Neural cell (in vitro differentiated cells): Measurements from ENCODE around the gene USP2. TPM values are rescaled to one million over a fixed set of nuclear protein-coding genes. Genes with fewer than 3 reads are reported as not detected.
"Not testable (repeated sequence)": the region's sequence is repeated elsewhere in the genome, so short reads cannot be mapped to it uniquely, and the experiment has no call there.

Experiments used
- H2AFZ ChIP-seq: fragments of 200-600, 300-800 bp; sonication (generic), shearing (Covaris generic); 2 replicates; pipeline ENCODE4 v1.6.0; 2014; ENCODE audit warnings: low read depth, mild to moderate bottlenecking, antibody characterized with exemption, low read length, moderate library complexity
- H3F3A ChIP-seq: fragments of 200-600 bp; shearing (Covaris generic); 2 replicates; pipeline ENCODE4 v1.6.1; 2016; ENCODE audit warnings: mild to moderate bottlenecking, moderate library complexity, mixed read lengths, antibody characterized with exemption, low read length; ENCODE audit not compliant: insufficient read depth, poor library complexity, severe bottlenecking
- H3K27ac ChIP-seq: fragments of 200-600, 300-800 bp; sonication (generic), shearing (Covaris generic); 2 replicates; pipeline ENCODE4 v1.5.1; 2014; ENCODE audit warnings: mild to moderate bottlenecking, low read length, moderate library complexity
- H3K27me3 ChIP-seq: fragments of 300-800, 200-600 bp; sonication (generic), shearing (Covaris generic); 2 replicates; pipeline ENCODE4 v1.6.0; 2014; ENCODE audit warnings: mild to moderate bottlenecking, low read depth, low read length, moderate library complexity; ENCODE audit not compliant: insufficient read depth
- H3K36me3 ChIP-seq: fragments of 300-800, 200-600 bp; sonication (generic), shearing (Covaris generic); 2 replicates; pipeline ENCODE4 v1.5.1; 2014; ENCODE audit warnings: mild to moderate bottlenecking, antibody characterized with exemption, low read length, moderate library complexity; ENCODE audit not compliant: insufficient read depth
- H3K4me2 ChIP-seq: fragments of 300-800, 200-600 bp; sonication (generic), shearing (Covaris generic); 2 replicates; pipeline ENCODE4 v1.6.0; 2014; ENCODE audit warnings: mild to moderate bottlenecking, low read length
- H3K4me3 ChIP-seq: fragments of 300-800, 200-600 bp; sonication (generic), shearing (Covaris generic); 2 replicates; pipeline ENCODE4 v1.5.1; 2014; ENCODE audit warnings: mild to moderate bottlenecking, low read length, moderate library complexity
- H3K79me2 ChIP-seq: fragments of 200-600 bp; shearing (Covaris generic); replicated peaks from 2 replicates; pipeline ENCODE4 v1.6.0; 2014; ENCODE audit warnings: mild to moderate bottlenecking, low read length, moderate library complexity; ENCODE audit not compliant: insufficient read depth
- H3K9ac ChIP-seq: fragments of 300-800, 200-600 bp; sonication (generic), shearing (Covaris generic); 2 replicates; pipeline ENCODE4 v1.6.1; 2016; ENCODE audit warnings: mild to moderate bottlenecking, low read length, mixed read lengths
- H3K9me2 ChIP-seq: fragments of 200-600 bp; shearing (Covaris generic); 2 replicates; pipeline ENCODE4 v1.6.1; 2016; ENCODE audit warnings: mild to moderate bottlenecking, low read length, mixed read lengths; ENCODE audit not compliant: insufficient read depth
- H3K9me3 ChIP-seq: fragments of 200-600, 300-800 bp; sonication (generic), shearing (Covaris generic); 2 replicates; pipeline ENCODE4 v1.6.1; 2016; ENCODE audit warnings: mild to moderate bottlenecking, mixed run types, low read length, moderate library complexity, mixed read lengths
- H4K20me1 ChIP-seq: fragments of 200-600 bp; shearing (Covaris generic); 2 replicates; pipeline ENCODE4 v1.6.1; 2016; ENCODE audit warnings: mild to moderate bottlenecking, mixed run types; ENCODE audit not compliant: insufficient read depth
- CTCF ChIP-seq: fragments of 450-650 bp; IDR thresholded peaks from 2 replicates; pipeline ENCODE4 v1.5.1; 2014; ENCODE audit warnings: antibody characterized with exemption, mild to moderate bottlenecking, moderate library complexity; ENCODE audit not compliant: poor library complexity, severe bottlenecking
- EP300 ChIP-seq: fragments of 450-650 bp; conservative IDR thresholded peaks from 2 replicates; pipeline ENCODE4 v1.6.1; 2014; ENCODE audit warnings: antibody characterized with exemption, mild to moderate bottlenecking, moderate library complexity; ENCODE audit not compliant: poor library complexity, severe bottlenecking
- EZH2 ChIP-seq: fragments of 200-600, 300-800 bp; shearing (Covaris generic), sonication (generic); IDR thresholded peaks from 2 replicates; pipeline ENCODE4 v1.6.1; 2014; ENCODE audit warnings: antibody characterized with exemption, low read length, borderline replicate concordance, mild to moderate bottlenecking; ENCODE audit not compliant: insufficient read depth, poor library complexity, severe bottlenecking
- MXI1 ChIP-seq: fragments of 450-650 bp; conservative IDR thresholded peaks from 2 replicates; pipeline ENCODE4 v1.6.1; 2014; ENCODE audit warnings: antibody characterized with exemption, mild to moderate bottlenecking; ENCODE audit not compliant: poor library complexity, severe bottlenecking
- POLR2AphosphoS5 ChIP-seq: IDR thresholded peaks from 2 replicates; pipeline ENCODE4 v1.6.1; 2012
- RAD21 ChIP-seq: fragments of 450-650 bp; conservative IDR thresholded peaks from 2 replicates; pipeline ENCODE4 v1.6.1; 2014; ENCODE audit warnings: antibody characterized with exemption, mild to moderate bottlenecking, moderate library complexity
- SMC3 ChIP-seq: fragments of 450-650 bp; conservative IDR thresholded peaks from 2 replicates; pipeline ENCODE4 v1.6.1; 2014; ENCODE audit warnings: antibody characterized with exemption, mild to moderate bottlenecking, moderate library complexity; ENCODE audit not compliant: poor library complexity
- TAF1 ChIP-seq: IDR thresholded peaks from 2 replicates; pipeline ENCODE4 v1.6.1; 2012; ENCODE audit warnings: low read depth
- polyA plus RNA-seq: library from polyadenylated mRNA; depleted of rRNA; stranded (reverse); fragments of >200 nt; gene quantifications from 2 replicates; pipeline ENCODE4 v1.2.3, GENCODE V29; 2014
- TF ChIP-seq, protein P1 (sequence below): IDR thresholded peaks from 2 replicates; pipeline ENCODE4 v1.6.1; 2012; ENCODE audit warnings: borderline replicate concordance

Gene USP2
- polyA plus RNA-seq, 1 donor from 2014 or later = 0.59 TPM

- Histone ChIP-seq H3K27ac (no peak overlapping the region), H3K9ac (no peak overlapping the region), H3F3A (no peaks in the 10 kb centered on the region), H3K9me3 (no peaks in the 10 kb centered on the region), H3K4me3 (no peak overlapping the region), H3K36me3 (no peaks in the 10 kb centered on the region), H3K27me3 (no peaks in the 10 kb centered on the region), H3K79me2 (no peaks in the 10 kb centered on the region), H4K20me1 (no peaks in the 10 kb centered on the region), H3K9me2 (no peaks in the 10 kb centered on the region), H2AFZ (no peak overlapping the region), H3K4me2 (no peak overlapping the region)
- no peak for TF ChIP-seq MXI1
- no peak for TF ChIP-seq CTCF
- TF ChIP-seq, protein P1, sequence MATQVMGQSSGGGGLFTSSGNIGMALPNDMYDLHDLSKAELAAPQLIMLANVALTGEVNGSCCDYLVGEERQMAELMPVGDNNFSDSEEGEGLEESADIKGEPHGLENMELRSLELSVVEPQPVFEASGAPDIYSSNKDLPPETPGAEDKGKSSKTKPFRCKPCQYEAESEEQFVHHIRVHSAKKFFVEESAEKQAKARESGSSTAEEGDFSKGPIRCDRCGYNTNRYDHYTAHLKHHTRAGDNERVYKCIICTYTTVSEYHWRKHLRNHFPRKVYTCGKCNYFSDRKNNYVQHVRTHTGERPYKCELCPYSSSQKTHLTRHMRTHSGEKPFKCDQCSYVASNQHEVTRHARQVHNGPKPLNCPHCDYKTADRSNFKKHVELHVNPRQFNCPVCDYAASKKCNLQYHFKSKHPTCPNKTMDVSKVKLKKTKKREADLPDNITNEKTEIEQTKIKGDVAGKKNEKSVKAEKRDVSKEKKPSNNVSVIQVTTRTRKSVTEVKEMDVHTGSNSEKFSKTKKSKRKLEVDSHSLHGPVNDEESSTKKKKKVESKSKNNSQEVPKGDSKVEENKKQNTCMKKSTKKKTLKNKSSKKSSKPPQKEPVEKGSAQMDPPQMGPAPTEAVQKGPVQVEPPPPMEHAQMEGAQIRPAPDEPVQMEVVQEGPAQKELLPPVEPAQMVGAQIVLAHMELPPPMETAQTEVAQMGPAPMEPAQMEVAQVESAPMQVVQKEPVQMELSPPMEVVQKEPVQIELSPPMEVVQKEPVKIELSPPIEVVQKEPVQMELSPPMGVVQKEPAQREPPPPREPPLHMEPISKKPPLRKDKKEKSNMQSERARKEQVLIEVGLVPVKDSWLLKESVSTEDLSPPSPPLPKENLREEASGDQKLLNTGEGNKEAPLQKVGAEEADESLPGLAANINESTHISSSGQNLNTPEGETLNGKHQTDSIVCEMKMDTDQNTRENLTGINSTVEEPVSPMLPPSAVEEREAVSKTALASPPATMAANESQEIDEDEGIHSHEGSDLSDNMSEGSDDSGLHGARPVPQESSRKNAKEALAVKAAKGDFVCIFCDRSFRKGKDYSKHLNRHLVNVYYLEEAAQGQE = no peak
- no peak for TF ChIP-seq RAD21
- TF ChIP-seq SMC3 = no peak
- TF ChIP-seq EZH2 = no peak
- TF ChIP-seq POLR2AphosphoS5 = no peak
- TF ChIP-seq EP300 = no peak
- no peak for TF ChIP-seq TAF1
Measured at GRCh38 chr11:119406005-119406404, 24.5 kb upstream of the USP2 start.

DNA sequence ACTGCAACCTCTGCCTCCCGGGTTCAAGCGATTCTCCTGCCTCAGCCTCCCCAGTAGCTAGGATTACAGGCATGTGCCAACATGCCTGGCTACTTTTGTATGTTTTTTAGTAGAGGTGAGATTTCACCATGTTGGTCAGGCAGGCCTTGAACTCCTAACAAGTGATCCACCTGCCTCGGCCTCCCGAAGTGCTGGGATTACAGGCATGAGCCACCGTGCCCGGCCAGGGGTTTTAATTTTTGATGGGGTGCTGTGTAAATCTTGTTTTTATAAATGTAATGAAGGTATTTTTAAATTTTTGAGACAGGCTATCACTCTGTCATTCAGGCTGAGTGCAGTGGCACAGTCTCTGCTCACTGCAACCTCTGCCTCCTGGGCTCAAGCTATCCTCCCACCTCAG is 24.0 kb upstream of the USP2 start:
- not testable (repeated sequence) for H3K9ac ChIP-seq, H4K20me1 ChIP-seq, H3K9me2 ChIP-seq, H3K79me2 ChIP-seq, H3F3A ChIP-seq, H2AFZ ChIP-seq, H3K4me3 ChIP-seq, H3K4me2 ChIP-seq, H3K27me3 ChIP-seq, H3K27ac ChIP-seq, H3K9me3 ChIP-seq, H3K36me3 ChIP-seq

DNA sequence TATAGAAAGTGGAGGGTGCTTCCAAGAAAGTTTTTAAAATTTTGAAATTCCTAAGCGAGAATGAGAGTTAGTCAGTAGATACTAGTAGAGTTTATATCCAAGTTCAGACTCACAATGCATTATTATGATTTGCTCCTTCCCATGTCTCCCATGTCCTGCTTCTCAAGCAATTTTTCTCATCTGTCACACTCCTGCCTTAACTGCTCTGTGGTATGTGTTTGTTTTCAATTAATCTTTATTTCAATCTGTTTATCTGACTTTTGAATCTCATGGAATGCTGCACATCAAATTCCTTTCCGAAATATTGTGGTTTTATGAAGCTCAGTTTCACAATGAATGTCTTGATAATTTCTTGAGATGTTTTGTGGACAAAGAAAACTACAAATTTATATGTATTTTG is 23.4 kb upstream of the USP2 start:
- Histone ChIP-seq H3K9me2 (no peaks in the 10 kb centered on the region), H3K36me3 (no peaks in the 10 kb centered on the region), H3K9ac (no peak overlapping the region), H2AFZ (no peak overlapping the region), H3F3A (no peaks in the 10 kb centered on the region), H3K79me2 (no peaks in the 10 kb centered on the region), H3K4me3 (no peak overlapping the region), H4K20me1 (no peaks in the 10 kb centered on the region), H3K4me2 (no peak overlapping the region), H3K27me3 (no peaks in the 10 kb centered on the region), H3K27ac (no peak overlapping the region), H3K9me3 (no peaks in the 10 kb centered on the region)
- no peak for TF ChIP-seq CTCF
- TF ChIP-seq POLR2AphosphoS5 = no peak
- TF ChIP-seq RAD21 = no peak
- TF ChIP-seq, protein P1 = no peak
